CD4-positive, alpha-beta T cell (primary cell): ENCODE results near the gene TPPP. TPM values are rescaled to one million over a fixed set of nuclear protein-coding genes. Genes with fewer than 3 reads are reported as not detected.

ENCODE experiments used
- ATAC-seq: fragments of 200-7000 bp; cut with Tn5 transposase; one replicate; pipeline ENCODE4 v1.10.0; 2022; ENCODE audit warnings: mild to moderate bottlenecking; ENCODE audit not compliant: poor library complexity
- CTCF ChIA-PET: fragments of 350-600 bp; sonication (Branson Sonifier 250); formaldehyde crosslinking; loops from one replicate; lab custom pipeline; 2021; ENCODE audit warnings: antibody characterized with exemption, inconsistent platforms; lab: Charles Lee
- POLR2A ChIA-PET: fragments of 350-600 bp; sonication (Branson Sonifier 250); formaldehyde crosslinking; loops from one replicate; lab custom pipeline; 2021; ENCODE audit warnings: antibody characterized with exemption, inconsistent platforms; lab: Charles Lee
- DNase-seq, 14 experiments: peaks; one replicate each; pipeline ENCODE4 v3.0.0-alpha.2; 2013 to 2020; ENCODE audit warnings: mixed read lengths in 2 of 14
- H3K27ac ChIP-seq, 2 donors: one replicate each; pipeline versions ENCODE4 v1.5.1 to v1.7.0; 2013; ENCODE audit warnings: low read length in 2 of 2, low read depth in 1 of 2, mild to moderate bottlenecking in 1 of 2
- H3K27me3 ChIP-seq, 2 experiments: 1 replicate in 1 of 2; 2 replicates in 1 of 2; pipeline versions ENCODE4 v1.6.1 to v1.7.0; 2013; ENCODE audit warnings: low read length in 2 of 2, control low read depth in 1 of 2, mild to moderate bottlenecking in 1 of 2, moderate library complexity in 1 of 2; ENCODE audit not compliant: insufficient read depth in 2 of 2, control insufficient read depth in 1 of 2
- H3K36me3 ChIP-seq: one replicate; pipeline ENCODE4 v1.6.1; 2013; ENCODE audit warnings: low read length, control low read depth; ENCODE audit not compliant: insufficient read depth
- H3K4me1 ChIP-seq: one replicate; pipeline ENCODE4 v1.6.1; 2013; ENCODE audit warnings: low read length, control low read depth; ENCODE audit not compliant: insufficient read depth
- H3K4me3 ChIP-seq: one replicate; pipeline ENCODE4 v1.5.1; 2013; ENCODE audit warnings: mild to moderate bottlenecking, low read length, moderate library complexity
- H3K9me3 ChIP-seq, 2 experiments: 1 replicate in 1 of 2; 2 replicates in 1 of 2; pipeline versions ENCODE4 v1.6.1 to v1.7.0; 2013; ENCODE audit warnings: low read length in 2 of 2, mild to moderate bottlenecking in 2 of 2, control low read depth in 1 of 2, moderate library complexity in 1 of 2; ENCODE audit not compliant: control insufficient read depth in 1 of 2, insufficient read depth in 1 of 2
- H3K27ac Mint-ChIP-seq: one replicate; pipeline ENCODE4 v1.8.0; 2020; ENCODE audit warnings: mixed read lengths
- H3K27me3 Mint-ChIP-seq: one replicate; pipeline ENCODE4 v1.8.0; 2021; ENCODE audit warnings: mixed read lengths
- H3K36me3 Mint-ChIP-seq: one replicate; pipeline ENCODE4 v1.8.0; 2021; ENCODE audit warnings: low read depth, mixed read lengths
- H3K4me1 Mint-ChIP-seq: one replicate; pipeline ENCODE4 v1.8.0; 2021; ENCODE audit warnings: low read depth, mixed read lengths
- H3K4me3 Mint-ChIP-seq: one replicate; pipeline ENCODE4 v1.8.0; 2020; ENCODE audit warnings: mild to moderate bottlenecking, mixed read lengths
- H3K9me3 Mint-ChIP-seq: one replicate; pipeline ENCODE4 v1.8.0; 2020; ENCODE audit warnings: mixed read lengths
- CTCF ChIP-seq: fragments of 200-600 bp; IDR thresholded peaks from one replicate; pipeline ENCODE4 v1.8.0; 2022; ENCODE audit warnings: antibody characterized with exemption, mild to moderate bottlenecking
- intact Hi-C, 2 experiments: fragments of 100-400 bp; cut with DNase I in 1 of 2; cut with micrococcal nuclease in 1 of 2; formaldehyde crosslinking; loops; one replicate each; pipeline versions ENCODE4 v1.15.1 to v1.9.0; 2023 to 2025; cut with DNase I, micrococcal nuclease
- total RNA-seq, 174 experiments: library from RNA in 2 of 174; stranded (reverse) in 2 of 174; gene quantifications; one replicate each; pipeline ENCODE4 v1.2.3 and lab custom pipeline; 2021 to 2026

Gene TPPP
- total RNA-seq, 2 experiments from 2014 or later, result 8.2 to 8.5 TPM

DNA sequence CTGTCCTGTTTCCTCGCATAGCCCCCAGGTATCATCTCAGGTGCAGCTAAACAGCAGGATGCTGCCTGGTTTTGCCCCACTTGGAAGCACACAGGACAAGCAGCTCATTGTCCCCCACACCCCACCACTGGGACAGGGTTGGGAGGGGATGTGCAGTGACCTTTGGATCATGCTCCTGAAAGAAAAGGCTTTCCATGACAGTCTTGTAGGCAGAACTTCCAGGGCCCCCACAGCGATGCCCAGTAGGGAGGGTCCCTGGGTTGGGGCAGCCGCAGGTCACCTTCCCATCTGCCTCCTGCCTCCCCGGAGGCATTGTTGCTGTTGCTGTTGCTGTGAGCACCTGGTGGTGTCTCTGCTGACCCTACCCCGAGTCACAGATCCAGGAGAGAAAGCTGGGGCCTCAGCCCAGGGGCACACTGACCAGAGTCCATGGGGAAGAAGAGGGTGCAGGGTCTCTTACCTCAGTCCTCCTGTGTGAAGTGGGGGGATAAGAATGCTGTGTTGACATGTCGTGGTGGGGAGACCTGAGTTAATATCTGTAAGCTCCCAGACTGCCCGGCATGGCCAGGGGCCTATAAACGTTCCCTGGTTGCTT is 72.5 kb downstream of the TPPP start:
- no peak overlapping the region for H3K27ac ChIP-seq
- peaks cover 37% of the 10 kb centered on the region for H3K36me3 ChIP-seq
- Mint-ChIP-seq H3K36me3 (peaks cover 68% of the 10 kb centered on the region), H3K27me3 (no peaks in the 10 kb centered on the region), H3K27ac (no peak overlapping the region), H3K4me1 (peaks cover 9% of the 10 kb centered on the region), H3K9me3 (no peaks in the 10 kb centered on the region), H3K4me3 (no peak overlapping the region)
- no peaks in the 10 kb centered on the region for H3K27me3 ChIP-seq
- DNase-seq (no peak), ATAC-seq (no peak)
- intact Hi-C loops, result no loop called here
- H3K4me3 ChIP-seq, result no peak overlapping the region
- H3K4me1 ChIP-seq, result no peaks in the 10 kb centered on the region
- H3K9me3 ChIP-seq, result no peaks in the 10 kb centered on the region
- POLR2A ChIA-PET, result no interaction called here
- no peak for TF ChIP-seq CTCF
- CTCF ChIA-PET, result no interaction called here

DNA sequence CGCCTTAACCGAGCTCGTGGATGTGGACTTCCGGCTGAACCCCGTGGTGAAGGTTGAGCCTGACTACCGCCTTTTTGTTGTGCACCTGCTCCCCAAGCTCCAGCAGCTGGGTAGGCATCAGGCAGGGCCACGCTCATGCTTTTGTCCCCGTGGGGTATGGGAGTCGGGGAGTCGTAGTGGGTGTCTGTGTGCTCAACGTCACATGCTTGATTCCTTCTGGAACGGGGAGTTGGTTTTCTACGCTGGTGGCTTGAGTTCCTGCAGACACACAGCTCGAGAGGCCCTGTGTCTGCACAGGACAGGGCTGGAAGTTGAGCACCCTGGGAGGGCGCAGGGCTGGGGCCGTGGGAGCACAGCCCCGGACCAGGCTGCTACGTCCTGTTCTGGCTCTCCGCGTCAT is 73.0 kb downstream of the TPPP start:
- H3K4me3 ChIP-seq, result no peak overlapping the region
- Mint-ChIP-seq H3K27ac (no peak overlapping the region), H3K27me3 (no peaks in the 10 kb centered on the region), H3K36me3 (peaks cover 68% of the 10 kb centered on the region), H3K9me3 (no peaks in the 10 kb centered on the region), H3K4me3 (no peak overlapping the region), H3K4me1 (peaks cover 14% of the 10 kb centered on the region)
- ChIA-PET CTCF (no interaction called here), POLR2A (no interaction called here)
- TF ChIP-seq CTCF, result no peak
- H3K4me1 ChIP-seq, result no peaks in the 10 kb centered on the region
- intact Hi-C loops, result no loop called here
- H3K9me3 ChIP-seq, result no peaks in the 10 kb centered on the region
- DNase-seq (no peak), ATAC-seq (no peak)
- H3K36me3 ChIP-seq, result peaks cover 37% of the 10 kb centered on the region
- H3K27me3 ChIP-seq, result no peaks in the 10 kb centered on the region
- H3K27ac ChIP-seq, result no peak overlapping the region

- Histone ChIP-seq H3K4me3 (no peak overlapping the region), H3K27ac (no peak overlapping the region), H3K4me1 (no peaks in the 10 kb centered on the region), H3K36me3 (peaks cover 32% of the 10 kb centered on the region), H3K9me3 (no peaks in the 10 kb centered on the region), H3K27me3 (no peaks in the 10 kb centered on the region)
- H3K4me3 Mint-ChIP-seq, result no peak overlapping the region
- peaks cover 67% of the 10 kb centered on the region for H3K36me3 Mint-ChIP-seq
- intact Hi-C loops, result loop anchor here in 1 of 2 experiments (10.0 kb wide), 1 partner anchor 175 kb away; the partner anchor contains the start of gene EXOC3
- peak in 1 of 14 experiments; percentile 8 for DNase-seq
- CTCF ChIA-PET, result no interaction called here
- TF ChIP-seq CTCF, result no peak
- no peak overlapping the region for H3K27ac Mint-ChIP-seq
- ATAC-seq, result no peak
- H3K4me1 Mint-ChIP-seq, result peaks cover 19% of the 10 kb centered on the region
- H3K9me3 Mint-ChIP-seq, result no peaks in the 10 kb centered on the region
- POLR2A ChIA-PET, result no interaction called here
- no peaks in the 10 kb centered on the region for H3K27me3 Mint-ChIP-seq
Measured at GRCh38 chr5:619444-619843, 73.7 kb downstream of the TPPP start.
